Duodenal mucosa (tissue), 2 donors: ENCODE measurements around the gene PARVB.

ENCODE experiments used
- H3K27ac ChIP-seq: one replicate; pipeline ENCODE4 v1.7.0; 2013; ENCODE audit warnings: low read depth, low read length
- H3K27me3 ChIP-seq, 2 donors: one replicate each; pipeline ENCODE4 v1.7.0; 2013; ENCODE audit warnings: low read length in 2 of 2, control low read depth in 1 of 2; ENCODE audit not compliant: insufficient read depth in 2 of 2, control insufficient read depth in 1 of 2
- H3K36me3 ChIP-seq, 2 donors: one replicate each; pipeline ENCODE4 v1.7.0; 2013; ENCODE audit warnings: low read length in 2 of 2, control low read depth in 1 of 2; ENCODE audit not compliant: insufficient read depth in 2 of 2, control insufficient read depth in 1 of 2
- H3K4me1 ChIP-seq, 2 donors: one replicate each; pipeline ENCODE4 v1.7.0; 2013; ENCODE audit warnings: low read length in 2 of 2, control low read depth in 1 of 2; ENCODE audit not compliant: insufficient read depth in 2 of 2, control insufficient read depth in 1 of 2
- H3K4me3 ChIP-seq, 2 donors: one replicate each; pipeline ENCODE4 v1.7.0; 2013; ENCODE audit warnings: low read length in 2 of 2, low read depth in 1 of 2
- H3K9ac ChIP-seq, 2 donors: one replicate each; pipeline ENCODE4 v1.7.0; 2013; ENCODE audit warnings: low read length in 2 of 2, low read depth in 1 of 2
- H3K9me3 ChIP-seq, 2 donors: one replicate each; pipeline ENCODE4 v1.7.0; 2013; ENCODE audit warnings: low read length in 2 of 2, control low read depth in 1 of 2; ENCODE audit not compliant: control insufficient read depth in 1 of 2

PARVB gene

GRCh38 chr22:44192098-44192815 is 168.2 kb downstream of the PARVB start:
- H3K4me3 ChIP-seq: no peak overlapping the region
- no peaks in the 10 kb centered on the region for H3K27me3 ChIP-seq
- H3K4me1 ChIP-seq: no peaks in the 10 kb centered on the region
- no peak overlapping the region for H3K27ac ChIP-seq
- no peak overlapping the region for H3K9ac ChIP-seq
- no peaks in the 10 kb centered on the region for H3K9me3 ChIP-seq
- no peaks in the 10 kb centered on the region for H3K36me3 ChIP-seq

GRCh38 chr22:44192816-44193534 is 168.9 kb downstream of the PARVB start:
- H3K4me3 ChIP-seq: no peak overlapping the region
- no peaks in the 10 kb centered on the region for H3K36me3 ChIP-seq
- H3K4me1 ChIP-seq: no peaks in the 10 kb centered on the region
- H3K27me3 ChIP-seq: no peaks in the 10 kb centered on the region
- no peaks in the 10 kb centered on the region for H3K9me3 ChIP-seq
- no peak overlapping the region for H3K9ac ChIP-seq
- H3K27ac ChIP-seq: no peak overlapping the region

- Histone ChIP-seq H3K27ac (no peak overlapping the region), H3K9me3 (no peaks in the 10 kb centered on the region), H3K9ac (no peak overlapping the region), H3K36me3 (no peaks in the 10 kb centered on the region), H3K4me1 (no peaks in the 10 kb centered on the region), H3K4me3 (no peak overlapping the region), H3K27me3 (no peaks in the 10 kb centered on the region)
Measured at GRCh38 chr22:44193535-44193891, 169.4 kb downstream of the PARVB start.

GRCh38 chr22:44194569-44194968 is 170.5 kb downstream of the PARVB start:
- Histone ChIP-seq H3K27ac (no peak overlapping the region), H3K36me3 (no peaks in the 10 kb centered on the region), H3K9ac (no peak overlapping the region), H3K4me1 (no peaks in the 10 kb centered on the region), H3K27me3 (no peaks in the 10 kb centered on the region), H3K9me3 (no peaks in the 10 kb centered on the region), H3K4me3 (no peak overlapping the region)

- no peaks in the 10 kb centered on the region for H3K9me3 ChIP-seq
- no peak overlapping the region for H3K4me3 ChIP-seq
- no peak overlapping the region for H3K27ac ChIP-seq
- H3K4me1 ChIP-seq: no peaks in the 10 kb centered on the region
- no peak overlapping the region for H3K9ac ChIP-seq
- no peaks in the 10 kb centered on the region for H3K27me3 ChIP-seq
- no peaks in the 10 kb centered on the region for H3K36me3 ChIP-seq
Measured at GRCh38 chr22:44195189-44195871, 171.2 kb downstream of the PARVB start.

- Histone ChIP-seq H3K27me3 (no peaks in the 10 kb centered on the region), H3K4me1 (no peaks in the 10 kb centered on the region), H3K36me3 (no peaks in the 10 kb centered on the region), H3K9ac (no peak overlapping the region), H3K4me3 (no peak overlapping the region), H3K27ac (no peak overlapping the region), H3K9me3 (no peaks in the 10 kb centered on the region)
Measured at GRCh38 chr22:44196241-44196640, 172.1 kb downstream of the PARVB start.

GRCh38 chr22:44196731-44197131 is 172.6 kb downstream of the PARVB start:
- Histone ChIP-seq H3K27me3 (no peaks in the 10 kb centered on the region), H3K4me1 (no peaks in the 10 kb centered on the region), H3K9ac (no peak overlapping the region), H3K27ac (no peak overlapping the region), H3K9me3 (no peaks in the 10 kb centered on the region), H3K4me3 (no peak overlapping the region), H3K36me3 (no peaks in the 10 kb centered on the region)

- no peaks in the 10 kb centered on the region for H3K4me1 ChIP-seq
- no peaks in the 10 kb centered on the region for H3K9me3 ChIP-seq
- H3K27me3 ChIP-seq: no peaks in the 10 kb centered on the region
- H3K4me3 ChIP-seq: no peak overlapping the region
- H3K27ac ChIP-seq: no peak overlapping the region
- H3K36me3 ChIP-seq: no peaks in the 10 kb centered on the region
- no peak overlapping the region for H3K9ac ChIP-seq
Measured at GRCh38 chr22:44197271-44197670, 173.2 kb downstream of the PARVB start.

- H3K4me1 ChIP-seq: no peaks in the 10 kb centered on the region
- no peaks in the 10 kb centered on the region for H3K27me3 ChIP-seq
- H3K4me3 ChIP-seq: no peak overlapping the region
- no peak overlapping the region for H3K27ac ChIP-seq
- H3K36me3 ChIP-seq: no peaks in the 10 kb centered on the region
- no peaks in the 10 kb centered on the region for H3K9me3 ChIP-seq
- no peak overlapping the region for H3K9ac ChIP-seq
Measured at GRCh38 chr22:44199164-44199563, 175.1 kb downstream of the PARVB start.

GRCh38 chr22:44199866-44200265 is 175.8 kb downstream of the PARVB start:
- Histone ChIP-seq H3K27me3 (no peaks in the 10 kb centered on the region), H3K4me1 (no peaks in the 10 kb centered on the region), H3K9me3 (no peaks in the 10 kb centered on the region), H3K9ac (no peak overlapping the region), H3K27ac (no peak overlapping the region), H3K36me3 (no peaks in the 10 kb centered on the region), H3K4me3 (no peak overlapping the region)
